HG03460 (cell line): Measurements from ENCODE around the gene UNC5CL.
"Not testable (repeated sequence)": the region's sequence is repeated elsewhere in the genome, so short reads cannot be mapped to it uniquely, and the experiment has no call there.

Experiments used
- ATAC-seq: cut with Tn5 transposase; IDR thresholded peaks from one replicate; pipeline ENCODE4 v1.9.1; 2021; ENCODE audit not compliant: unreplicated experiment

The UNC5CL gene

GRCh38 chr6:41008011-41008410, 31.0 kb downstream of the UNC5CL start:
- no peak for ATAC-seq

DNA sequence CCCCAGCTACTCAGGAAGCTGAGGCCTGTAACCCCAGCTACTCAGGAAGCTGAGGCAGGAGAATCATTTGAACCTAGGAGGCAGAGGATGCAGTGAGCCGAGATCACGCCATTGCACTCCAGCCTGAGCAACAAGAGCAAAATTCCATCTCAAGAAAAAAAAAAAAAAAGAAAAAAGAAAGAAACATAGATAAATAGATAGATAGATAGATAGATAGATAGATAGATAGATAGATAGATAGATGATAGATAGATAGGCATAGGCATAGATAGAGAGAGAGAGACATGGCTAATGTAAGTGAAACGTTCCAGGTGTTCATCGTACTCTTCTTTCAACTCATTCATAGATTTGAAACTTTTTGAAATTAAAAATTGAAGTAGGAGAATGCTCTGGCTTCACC, 32.0 kb downstream of the UNC5CL start:
- not testable (repeated sequence) for ATAC-seq

DNA sequence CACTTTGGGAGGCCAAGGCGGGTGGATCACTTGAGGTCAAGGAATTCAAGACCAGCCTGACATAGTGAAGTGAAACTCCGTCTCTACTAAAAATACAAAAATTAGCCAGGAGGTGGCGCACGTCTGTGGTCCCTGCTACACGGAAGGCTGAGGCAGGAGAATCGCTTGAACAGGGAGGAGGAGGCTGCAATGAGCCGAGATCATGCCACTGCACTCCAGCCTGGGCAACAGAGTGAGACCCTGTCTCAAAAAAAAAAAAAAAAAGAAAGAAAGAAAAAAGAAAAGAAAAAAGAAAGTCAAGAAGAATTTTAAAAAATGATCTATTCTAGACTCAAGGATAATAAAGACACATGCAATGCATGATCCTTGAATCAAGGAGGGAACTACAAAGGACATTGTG, 32.8 kb downstream of the UNC5CL start:
- ATAC-seq: peak; percentile 62

DNA sequence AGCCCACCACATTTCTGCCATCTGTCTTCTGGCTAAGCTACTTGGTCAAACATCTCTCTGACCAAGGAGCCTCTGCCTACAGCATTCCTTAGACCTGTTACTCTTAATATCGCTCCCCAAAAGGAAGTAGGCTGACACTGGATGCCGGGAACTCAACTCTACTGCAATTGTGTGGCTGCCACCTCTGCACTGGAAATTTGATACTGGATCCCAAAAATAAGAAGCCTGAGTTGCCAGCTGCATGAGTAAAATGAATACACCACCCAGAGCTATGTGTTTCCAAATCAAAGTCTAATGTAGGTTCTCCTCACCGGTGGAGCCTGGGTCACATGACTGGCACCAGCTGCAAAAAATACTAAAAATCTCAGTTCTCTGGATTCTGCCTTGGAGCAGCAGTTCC, 36.9 kb downstream of the UNC5CL start:
- no peak for ATAC-seq

DNA sequence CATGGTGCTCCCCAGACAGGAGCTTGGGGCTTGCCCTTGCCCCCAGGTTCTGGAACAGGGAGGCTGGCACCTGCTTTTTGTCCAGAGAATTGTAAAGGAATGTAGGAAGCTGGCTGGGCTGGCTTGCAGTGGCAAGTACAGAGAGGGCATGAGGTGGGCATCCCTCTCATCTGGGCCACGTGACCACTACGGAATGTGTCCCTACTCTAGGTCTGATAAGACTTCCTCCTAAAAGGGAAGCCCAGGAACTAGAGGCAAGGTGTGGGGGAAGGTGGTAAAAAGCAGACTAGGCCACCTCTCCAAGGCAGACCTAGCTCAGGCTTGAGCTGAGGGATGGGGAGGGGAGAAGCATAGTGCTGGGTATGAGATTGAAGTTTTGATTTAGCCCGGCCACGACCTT, 38.8 kb downstream of the UNC5CL start:
- no peak for ATAC-seq

- no peak for ATAC-seq
Observed at GRCh38 chr6:40999569-40999968, 39.5 kb downstream of the UNC5CL start.

GRCh38 chr6:40998661-40999060, 40.4 kb downstream of the UNC5CL start:
- ATAC-seq: no peak

GRCh38 chr6:40997234-40997957, 41.6 kb downstream of the UNC5CL start:
- ATAC-seq: no peak

DNA sequence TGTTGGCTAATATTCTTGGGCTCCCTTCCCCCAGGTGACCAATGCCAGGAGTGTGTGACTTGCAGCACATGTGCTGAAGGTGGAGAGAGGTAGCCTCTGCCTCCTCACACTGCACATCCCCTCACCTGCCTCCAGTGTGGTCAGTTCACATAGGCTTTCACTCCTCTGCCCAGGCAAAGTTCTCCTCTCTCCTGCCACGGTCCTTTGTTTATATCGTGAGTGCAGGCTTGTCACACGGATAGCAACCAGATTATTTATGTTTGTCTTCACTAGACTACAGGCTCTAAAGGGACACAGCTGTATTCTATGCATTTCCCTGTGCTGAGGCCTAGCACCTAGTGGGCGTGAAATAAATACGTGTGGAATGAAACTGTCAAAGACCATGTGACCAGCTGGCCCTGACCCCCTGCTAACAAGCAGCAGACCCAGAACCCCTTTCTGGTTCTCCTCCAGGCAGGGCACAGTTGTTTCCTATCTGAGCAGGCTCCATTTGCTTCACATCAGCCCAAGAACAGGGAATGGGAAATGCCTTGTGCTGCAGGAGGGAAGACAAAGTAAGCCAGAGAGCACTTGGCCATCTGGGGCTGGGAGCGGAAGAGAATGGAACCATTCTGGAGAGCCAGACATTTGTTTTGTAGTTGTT, 42.3 kb downstream of the UNC5CL start:
- no peak for ATAC-seq

DNA sequence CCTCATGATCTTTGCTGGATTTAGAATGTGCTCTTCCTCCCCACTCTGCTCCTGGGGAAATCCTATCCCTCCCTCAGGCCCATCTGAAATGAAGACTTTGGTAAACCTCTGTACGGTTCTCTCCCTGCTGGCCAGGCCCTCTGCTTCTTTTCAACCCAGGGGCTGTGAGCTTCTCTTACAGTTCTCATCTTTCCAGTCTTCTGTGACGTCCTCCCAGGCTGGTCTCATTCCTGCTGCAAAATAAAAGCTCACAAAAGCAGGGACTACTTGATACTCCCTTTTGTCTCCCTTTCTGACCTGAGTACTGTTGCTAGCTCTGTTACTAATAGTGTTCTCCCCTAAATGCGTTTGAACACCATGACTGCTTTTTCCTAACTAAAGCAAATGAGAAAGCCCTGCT, 46.3 kb downstream of the UNC5CL start:
- ATAC-seq: no peak

GRCh38 chr6:40990301-40990700, 48.7 kb downstream of the UNC5CL start:
- no peak for ATAC-seq

DNA sequence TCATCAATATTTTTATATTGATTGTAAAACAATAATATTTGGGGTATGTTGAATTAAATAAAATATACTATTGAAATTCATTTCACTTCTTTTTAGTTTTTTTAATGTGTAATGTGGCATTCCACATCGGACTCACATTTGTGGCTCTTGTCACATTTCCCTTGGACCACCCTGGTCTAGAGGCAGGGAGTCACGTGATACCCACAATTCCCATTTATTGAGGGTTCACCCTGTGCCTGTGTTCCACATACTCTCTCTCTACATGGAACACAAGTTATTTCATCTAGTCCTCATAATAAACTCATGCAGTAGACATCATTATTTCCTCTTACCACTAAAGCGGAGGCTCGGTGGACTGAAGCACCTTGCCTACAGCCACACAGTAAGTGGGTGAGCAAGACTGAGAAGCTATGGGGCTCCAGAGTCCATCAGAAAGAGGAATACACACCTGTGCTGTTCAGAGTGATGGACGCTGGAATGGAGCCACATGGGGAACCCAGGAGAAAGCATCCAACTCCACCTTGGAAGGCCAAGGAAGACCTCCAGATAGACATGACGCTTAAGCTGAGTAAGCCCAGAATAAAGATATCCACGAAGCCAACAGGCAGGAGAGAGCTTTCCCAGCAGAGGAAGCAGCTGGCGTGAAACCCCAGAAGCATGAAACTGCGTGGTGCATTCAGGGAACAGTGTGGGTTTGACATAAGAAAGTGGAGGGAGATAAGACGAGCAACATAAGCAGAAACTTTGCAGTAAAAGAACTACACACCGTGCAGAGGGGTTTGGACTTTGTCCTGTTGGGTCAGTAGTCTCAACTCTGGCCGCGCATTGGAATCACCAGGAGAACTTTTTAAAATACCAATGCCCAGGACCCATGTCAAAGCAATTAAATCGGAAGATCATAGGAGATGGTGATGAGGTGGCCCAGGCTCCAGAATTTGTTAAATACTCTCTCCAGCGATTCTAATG, 49.5 kb downstream of the UNC5CL start:
- ATAC-seq: no peak

GRCh38 chr6:40988634-40989033, 50.4 kb downstream of the UNC5CL start:
- no peak for ATAC-seq

GRCh38 chr6:40986921-40987819, 51.9 kb downstream of the UNC5CL start:
- ATAC-seq: no peak

GRCh38 chr6:40986364-40986763, 52.7 kb downstream of the UNC5CL start:
- ATAC-seq: no peak

GRCh38 chr6:40983752-40984151, 55.3 kb downstream of the UNC5CL start:
- ATAC-seq: no peak

DNA sequence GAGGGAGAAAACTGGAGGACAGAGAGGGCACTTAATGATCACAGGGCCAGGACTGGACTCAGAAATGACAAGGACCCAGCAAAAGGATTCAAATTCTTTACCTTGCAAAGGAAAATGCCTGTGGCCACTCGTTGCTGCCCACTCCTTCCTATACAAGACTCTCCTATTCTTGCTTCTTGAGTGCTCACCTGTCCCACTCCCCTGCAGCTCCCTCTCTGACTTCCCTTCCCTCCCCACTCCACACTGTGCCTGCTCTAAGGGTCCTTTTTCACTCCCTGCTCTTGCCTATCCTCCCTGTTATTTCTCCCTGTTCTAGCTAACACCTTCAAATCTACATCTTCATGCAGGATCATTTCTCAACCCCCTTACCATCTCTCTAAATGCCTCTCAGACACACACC, 56.1 kb downstream of the UNC5CL start:
- no peak for ATAC-seq

GRCh38 chr6:40978687-40979289, 60.2 kb downstream of the UNC5CL start:
- ATAC-seq: no peak

GRCh38 chr6:40977695-40978094, 61.3 kb downstream of the UNC5CL start:
- no peak for ATAC-seq

DNA sequence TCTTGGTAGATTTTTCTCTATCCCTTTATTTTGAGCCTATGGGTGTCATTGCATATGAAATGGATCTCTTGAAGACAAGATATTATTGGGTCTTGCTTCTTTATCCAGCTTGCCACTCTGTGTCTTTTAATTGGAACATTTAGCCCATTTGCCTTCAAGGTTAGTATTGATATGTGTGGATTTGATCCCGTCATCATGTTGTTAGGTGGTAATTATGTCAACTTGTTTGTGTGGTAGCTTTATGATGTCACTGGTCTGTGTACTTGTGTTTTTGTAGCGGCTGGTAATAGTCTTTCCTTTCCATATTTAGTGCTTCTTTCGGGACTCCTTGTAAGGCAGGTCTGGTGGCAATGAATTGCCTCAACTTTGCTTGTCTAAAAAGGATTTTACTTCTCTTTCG, 61.9 kb downstream of the UNC5CL start:
- no peak for ATAC-seq
